Amniotic stem cell (primary cell): ENCODE data around the gene SLC9A9.
A peak's percentile ranks its signal among the peaks of the same experiment; 100 is the strongest.

Experiments
- DNase-seq: peaks from one replicate; lab custom pipeline; 2025; lab: John Stamatoyannopoulos, UW

SLC9A9 gene

GRCh38 chr3:143321058-143321769, 527.1 kb downstream of the SLC9A9 start:
- no peak for DNase-seq

- DNase-seq: no peak
Measured at GRCh38 chr3:143315766-143316165, 532.5 kb downstream of the SLC9A9 start.

- DNase-seq: peak; percentile 38
Measured at GRCh38 chr3:143314251-143315093, 533.8 kb downstream of the SLC9A9 start.

GRCh38 chr3:143313893-143314188, 534.4 kb downstream of the SLC9A9 start:
- DNase-seq: no peak

- no peak for DNase-seq
Measured at GRCh38 chr3:143313025-143313892, 535.0 kb downstream of the SLC9A9 start.

- DNase-seq: no peak
Measured at GRCh38 chr3:143311096-143311495, 537.2 kb downstream of the SLC9A9 start.

- DNase-seq: no peak
Measured at GRCh38 chr3:143309705-143310104, 538.6 kb downstream of the SLC9A9 start.

- no peak for DNase-seq
Measured at GRCh38 chr3:143307613-143308183, 540.6 kb downstream of the SLC9A9 start.

- no peak for DNase-seq
Measured at GRCh38 chr3:143306407-143306806, 541.9 kb downstream of the SLC9A9 start.

GRCh38 chr3:143302638-143303171, 545.6 kb downstream of the SLC9A9 start:
- DNase-seq: peak; percentile 59

GRCh38 chr3:143301031-143301901, 547.0 kb downstream of the SLC9A9 start:
- no peak for DNase-seq

- DNase-seq: no peak
Measured at GRCh38 chr3:143298886-143299535, 549.3 kb downstream of the SLC9A9 start.

- DNase-seq: no peak
Measured at GRCh38 chr3:143298380-143298779, 549.9 kb downstream of the SLC9A9 start.

- no peak for DNase-seq
Measured at GRCh38 chr3:143295201-143296080, 552.8 kb downstream of the SLC9A9 start.

- DNase-seq: no peak
Measured at GRCh38 chr3:143294188-143294587, 554.1 kb downstream of the SLC9A9 start.

- no peak for DNase-seq
Measured at GRCh38 chr3:143291836-143292447, 556.3 kb downstream of the SLC9A9 start.

GRCh38 chr3:143288944-143289343, 559.3 kb downstream of the SLC9A9 start:
- no peak for DNase-seq

GRCh38 chr3:143287403-143287802, 560.9 kb downstream of the SLC9A9 start:
- DNase-seq: no peak
